Right cardiac atrium (tissue), 5 donors: Measurements from ENCODE around the gene SH2B3. TPM values are rescaled to one million over a fixed set of nuclear protein-coding genes. Genes with fewer than 3 reads are reported as not detected.
A peak's percentile ranks its signal among the peaks of the same experiment; 100 is the strongest.

Source experiments
- ATAC-seq, 2 donors: fragments of 200-7000 bp; cut with Tn5 transposase; one replicate each; pipeline versions ENCODE4 v1.8.0 to v1.9.1; 2020; ENCODE audit warnings: moderate library complexity in 2 of 2, mild to moderate bottlenecking in 1 of 2
- DNase-seq, 3 donors: peaks; one replicate each; pipeline ENCODE4 v3.0.0-alpha.2; 2020
- H3K27ac ChIP-seq: one replicate; pipeline ENCODE4 v1.5.1; 2013; ENCODE audit warnings: mild to moderate bottlenecking, low read length, control low read depth, moderate library complexity
- H3K27me3 ChIP-seq: one replicate; pipeline ENCODE4 v1.6.1; 2013; ENCODE audit not compliant: control insufficient read depth, insufficient read depth
- H3K4me1 ChIP-seq: one replicate; pipeline ENCODE4 v1.6.1; 2013; ENCODE audit warnings: low read length; ENCODE audit not compliant: control insufficient read depth, insufficient read depth
- H3K4me3 ChIP-seq: one replicate; pipeline ENCODE4 v1.5.1; 2013; ENCODE audit warnings: low read length, control low read depth
- H3K9me3 ChIP-seq: one replicate; pipeline ENCODE4 v1.6.1; 2013; ENCODE audit warnings: low read length; ENCODE audit not compliant: control insufficient read depth
- WGBS: extraction: QIAGEN DNeasy Blood & Tissue Kit; methylation state at CpG from one replicate; pipeline ENCODE4 v1.1.7; 2013; 5-methylcytosine and 5-hydroxymethylcytosine counted together
- intact Hi-C, 4 donors: fragments of 100-400 bp; cut with DNase I; formaldehyde crosslinking; loops; one replicate each; pipeline versions ENCODE4 v1.11.0 to v1.14.0; 2022 to 2023
- polyA plus RNA-seq: library from polyadenylated mRNA; stranded (reverse); fragments of 200-250 nt; gene quantifications from one replicate; pipeline ENCODE4 v1.2.3, GENCODE V29; 2013
- total RNA-seq, 4 donors: library from RNA; stranded (reverse); fragmentation: NEBNext Ultra II Directional; extraction: Animal tissue kit (Norgen Biotek cat#: 25700); gene quantifications; one replicate each; pipeline ENCODE4 v1.2.1, GENCODE V29; 2021
- donor health status: healthy with polysubstance abuse.
- donor health status: DM: no; HTN: yes; CAD: no.
- donor health status: DM: no; HTN: no; CAD: no.
- donor health status: DM: no; HTN: yes; CAD: no; lungs with severe emphysema.
- donor health status: DM: yes; HTN: yes; CAD: no.

Gene SH2B3
- total and polyA plus RNA-seq, 5 donors = 10.3 to 31.2 (median 28.9) TPM

DNA sequence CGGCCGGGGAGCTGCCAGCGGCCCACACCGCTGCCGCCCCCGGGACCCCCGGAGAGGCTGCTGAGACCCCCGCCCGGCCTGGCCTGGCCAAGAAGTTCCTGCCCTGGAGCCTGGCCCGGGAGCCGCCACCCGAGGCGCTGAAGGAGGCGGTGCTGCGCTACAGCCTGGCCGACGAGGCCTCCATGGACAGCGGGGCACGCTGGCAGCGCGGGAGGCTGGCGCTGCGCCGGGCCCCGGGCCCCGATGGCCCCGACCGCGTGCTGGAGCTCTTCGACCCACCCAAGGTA, 12.8 kb downstream of the SH2B3 start:
- H3K9me3 ChIP-seq = no peaks in the 10 kb centered on the region
- no peaks in the 10 kb centered on the region for H3K27me3 ChIP-seq
- H3K27ac ChIP-seq = no peak overlapping the region
- intact Hi-C loops = no loop called here
- H3K4me3 ChIP-seq = no peak overlapping the region
- peaks cover 7% of the 10 kb centered on the region for H3K4me1 ChIP-seq
- DNase-seq = peak in 2 of 3 donors; percentile 47 to 55
- 91% methylated on average over 30 of the region's 30 CpGs for WGBS
- no peak for ATAC-seq

DNA sequence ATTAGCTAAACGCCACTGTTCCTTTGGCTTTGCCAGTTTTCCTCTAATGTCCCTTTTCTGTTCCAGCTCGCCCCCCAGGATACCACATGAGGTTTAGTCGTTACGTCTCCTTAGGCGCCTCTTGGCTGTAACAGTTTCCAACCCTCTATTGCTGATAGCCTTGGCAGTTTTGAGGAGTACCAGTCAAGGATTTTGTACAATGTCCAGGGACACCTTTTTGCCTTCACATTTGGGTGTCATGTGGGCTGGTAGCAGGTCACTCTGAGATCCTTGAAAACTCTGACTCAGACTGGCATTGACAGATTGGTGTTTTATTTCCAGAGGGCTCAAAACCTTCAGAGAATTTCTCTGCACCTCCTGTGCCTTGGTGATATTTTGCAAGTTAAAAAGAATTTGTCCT, 14.1 kb downstream of the SH2B3 start:
- intact Hi-C loops = no loop called here
- ATAC-seq (peak; percentile 57), DNase-seq (no peak)
- no peak overlapping the region for H3K4me3 ChIP-seq
- no peak overlapping the region for H3K27ac ChIP-seq
- 75% methylated on average over 5 of the region's 5 CpGs for WGBS
- H3K9me3 ChIP-seq = no peaks in the 10 kb centered on the region
- H3K27me3 ChIP-seq = no peaks in the 10 kb centered on the region
- H3K4me1 ChIP-seq = peaks cover 8% of the 10 kb centered on the region

- no peaks in the 10 kb centered on the region for H3K27me3 ChIP-seq
- DNase-seq = peak in 1 of 3 donors; percentile 28
- no peak overlapping the region for H3K4me3 ChIP-seq
- H3K27ac ChIP-seq = no peak overlapping the region
- no peaks in the 10 kb centered on the region for H3K9me3 ChIP-seq
- intact Hi-C loops = no loop called here
- no peak for ATAC-seq
- WGBS = 92% methylated on average over 7 of the region's 7 CpGs
- H3K4me1 ChIP-seq = peaks cover 11% of the 10 kb centered on the region
Observed at GRCh38 chr12:111420494-111420893, 14.8 kb downstream of the SH2B3 start.

GRCh38 chr12:111424189-111424792, 18.6 kb downstream of the SH2B3 start:
- WGBS = 80% methylated on average over 11 of the region's 11 CpGs
- no peaks in the 10 kb centered on the region for H3K27me3 ChIP-seq
- ATAC-seq = peak in 1 of 2 donors; percentile 4
- intact Hi-C loops = no loop called here
- no peak overlapping the region for H3K27ac ChIP-seq
- DNase-seq = peak in 2 of 3 donors; percentile 53 to 61
- no peak overlapping the region for H3K4me3 ChIP-seq
- peaks cover 16% of the 10 kb centered on the region for H3K4me1 ChIP-seq
- no peaks in the 10 kb centered on the region for H3K9me3 ChIP-seq

DNA sequence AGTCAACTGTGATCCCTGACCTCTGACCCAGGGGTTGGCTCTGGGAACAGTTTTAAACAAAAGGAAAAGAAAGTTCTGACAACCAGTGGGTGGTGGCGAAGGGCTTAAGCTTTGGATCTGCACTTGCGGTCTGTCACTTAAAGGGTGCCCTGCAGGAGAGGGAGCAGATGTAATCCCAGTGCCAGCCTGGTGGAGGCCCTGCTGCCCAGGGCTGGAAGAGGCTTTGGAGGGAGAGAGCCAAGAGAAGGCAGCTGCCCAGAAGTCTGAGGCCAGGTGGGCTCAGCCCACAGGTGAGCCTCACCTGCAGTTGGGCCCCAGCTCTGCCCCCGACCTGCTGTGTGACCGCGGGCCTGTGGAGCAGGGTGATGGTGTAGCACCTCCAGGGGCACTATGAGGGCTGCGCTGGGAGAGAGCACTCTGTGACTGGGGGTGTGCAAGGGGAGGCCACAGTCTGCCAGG, 19.1 kb downstream of the SH2B3 start:
- Histone ChIP-seq H3K27me3 (no peaks in the 10 kb centered on the region), H3K9me3 (no peaks in the 10 kb centered on the region), H3K4me1 (peaks cover 19% of the 10 kb centered on the region), H3K4me3 (no peak overlapping the region), H3K27ac (no peak overlapping the region)
- intact Hi-C loops = no loop called here
- 89% methylated on average over 6 of the region's 6 CpGs for WGBS
- ATAC-seq = peak; percentile 2 to 5
- peak in 2 of 3 donors; percentile 36 to 53 for DNase-seq

DNA sequence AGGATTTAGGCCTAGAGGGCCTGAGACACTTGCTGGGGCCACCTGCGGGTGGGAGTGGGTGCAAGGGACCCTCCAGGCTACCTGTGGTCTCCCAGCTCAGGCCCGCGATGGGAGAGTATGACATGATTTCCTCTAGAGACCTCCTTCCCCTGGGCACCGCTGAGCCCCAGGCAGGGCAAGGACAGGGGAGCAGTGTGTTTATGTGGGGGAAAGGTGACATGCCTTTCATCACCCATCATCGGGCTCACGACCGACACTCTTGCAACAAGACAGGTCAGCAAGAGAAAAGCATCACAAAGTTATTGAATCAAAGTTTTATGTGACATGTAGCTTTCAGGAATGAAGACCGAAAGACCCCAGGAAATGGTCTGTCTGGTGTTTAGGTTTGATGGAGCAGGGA, 19.9 kb downstream of the SH2B3 start:
- Histone ChIP-seq H3K4me3 (no peak overlapping the region), H3K9me3 (no peaks in the 10 kb centered on the region), H3K4me1 (peaks cover 17% of the 10 kb centered on the region), H3K27ac (peak overlapping the region; percentile 40), H3K27me3 (no peaks in the 10 kb centered on the region)
- peak; percentile 23 to 40 for ATAC-seq
- peak in 1 of 3 donors; percentile 57 for DNase-seq
- intact Hi-C loops = no loop called here
- 46% methylated on average over 8 of the region's 8 CpGs for WGBS

DNA sequence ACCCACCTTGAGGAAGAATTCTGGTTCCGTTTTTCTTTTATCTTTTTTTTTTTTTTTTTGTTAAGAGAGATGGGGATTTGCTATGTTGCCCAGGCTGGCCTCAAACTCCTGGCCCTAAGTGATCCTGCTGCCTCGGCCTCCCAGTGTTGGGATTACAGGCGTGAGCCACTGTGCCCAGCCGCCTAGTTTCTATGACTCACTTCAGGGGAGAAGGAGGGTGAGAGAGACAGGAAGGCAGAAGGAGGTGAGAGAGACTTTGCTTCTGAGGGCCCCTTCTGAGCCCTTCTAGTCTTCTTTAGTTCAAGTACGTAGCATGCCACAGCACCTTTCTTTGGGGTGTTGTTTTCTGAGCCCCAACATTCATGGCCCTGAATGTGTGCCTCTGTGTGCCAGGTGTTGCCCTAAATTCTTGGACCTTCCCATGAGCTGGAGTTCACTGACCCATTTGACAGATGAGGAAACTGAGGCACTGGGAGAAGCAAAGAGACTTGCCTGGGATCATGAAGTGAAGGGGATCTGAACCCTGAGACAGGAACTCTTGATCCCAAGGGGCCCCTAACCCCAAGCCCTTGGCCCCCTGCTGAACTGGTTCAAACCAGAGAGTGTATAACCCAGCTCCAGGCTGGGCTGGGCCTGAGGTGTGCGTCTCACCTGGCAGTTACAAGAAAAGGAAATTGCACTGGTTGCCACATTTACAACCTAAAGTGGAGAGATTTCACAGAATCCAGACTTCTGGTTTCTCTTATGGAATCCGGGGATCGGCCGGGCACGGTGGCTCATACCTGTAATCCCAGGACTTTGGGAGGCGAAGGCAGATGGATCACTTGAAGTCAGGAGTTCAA, 20.8 kb downstream of the SH2B3 start:
- H3K4me1 ChIP-seq = peaks cover 17% of the 10 kb centered on the region
- intact Hi-C loops = no loop called here
- WGBS = 83% methylated on average over 11 of the region's 11 CpGs
- no peak for ATAC-seq
- no peak overlapping the region for H3K27ac ChIP-seq
- no peaks in the 10 kb centered on the region for H3K27me3 ChIP-seq
- DNase-seq = peak in 1 of 3 donors; percentile 28
- no peak overlapping the region for H3K4me3 ChIP-seq
- H3K9me3 ChIP-seq = no peaks in the 10 kb centered on the region

DNA sequence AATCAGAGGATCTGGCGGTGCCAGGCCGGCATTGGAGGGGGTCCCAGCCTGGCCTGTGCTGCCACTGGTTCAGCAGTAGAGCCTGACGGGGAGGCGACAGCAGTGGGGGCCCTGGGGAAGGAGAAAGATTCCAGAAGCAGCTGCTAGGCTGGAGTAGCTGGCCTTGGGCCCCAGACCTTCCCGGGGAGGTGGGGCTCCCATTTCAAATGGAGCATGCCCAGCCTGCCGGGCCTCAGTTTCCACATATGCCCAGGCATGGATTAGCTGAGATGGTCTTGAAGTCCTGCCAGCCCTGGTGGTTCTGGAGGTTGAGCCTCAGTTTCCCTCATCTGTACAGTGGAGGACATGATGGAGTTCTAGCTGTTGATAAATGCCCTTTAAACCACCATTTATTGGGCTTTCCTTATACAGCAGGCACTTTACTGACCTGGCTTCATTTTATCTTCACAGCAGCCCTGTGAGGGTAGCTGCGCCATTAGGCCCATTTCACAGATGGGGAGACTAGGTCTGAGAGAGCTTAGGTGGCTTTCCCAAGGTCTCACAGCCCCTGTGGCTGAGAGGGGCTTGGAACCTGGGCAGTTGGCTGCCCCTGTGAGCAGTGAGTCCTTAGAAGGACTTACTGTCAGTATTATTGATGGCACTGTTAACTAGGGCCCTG, 21.8 kb downstream of the SH2B3 start:
- H3K9me3 ChIP-seq = no peaks in the 10 kb centered on the region
- 76% methylated on average over 7 of the region's 7 CpGs for WGBS
- DNase-seq (peak in 2 of 3 donors; percentile 47 to 51), ATAC-seq (no peak)
- no peak overlapping the region for H3K4me3 ChIP-seq
- H3K27me3 ChIP-seq = no peaks in the 10 kb centered on the region
- peaks cover 17% of the 10 kb centered on the region for H3K4me1 ChIP-seq
- intact Hi-C loops = no loop called here
- no peak overlapping the region for H3K27ac ChIP-seq

GRCh38 chr12:111428081-111428727, 22.5 kb downstream of the SH2B3 start:
- ATAC-seq (no peak), DNase-seq (peak in 2 of 3 donors; percentile 42 to 63)
- no peaks in the 10 kb centered on the region for H3K9me3 ChIP-seq
- peaks cover 17% of the 10 kb centered on the region for H3K4me1 ChIP-seq
- H3K4me3 ChIP-seq = no peak overlapping the region
- intact Hi-C loops = no loop called here
- peak overlapping the region; percentile 26 for H3K27ac ChIP-seq
- no peaks in the 10 kb centered on the region for H3K27me3 ChIP-seq
- 77% methylated on average over 9 of the region's 9 CpGs for WGBS

- DNase-seq (peak; percentile 68 to 88 (median 87)), ATAC-seq (peak; percentile 59 to 64)
- H3K27me3 ChIP-seq = no peaks in the 10 kb centered on the region
- intact Hi-C loops = no loop called here
- H3K9me3 ChIP-seq = no peaks in the 10 kb centered on the region
- H3K4me1 ChIP-seq = peaks cover 17% of the 10 kb centered on the region
- H3K27ac ChIP-seq = peak overlapping the region; percentile 26
- H3K4me3 ChIP-seq = no peak overlapping the region
- WGBS = 34% methylated on average over 20 of the region's 21 CpGs
Observed at GRCh38 chr12:111428728-111429175, 23.0 kb downstream of the SH2B3 start.
